ENCODE results near the gene CDH16.
"Not testable (repeated sequence)": the region's sequence is repeated elsewhere in the genome, so short reads cannot be mapped to it uniquely, and the experiment has no call there.

Gene CDH16

GRCh38 chr16:66960270-66960669 is 41.6 kb upstream of the CDH16 start:
- H3K4ac ChIP-seq (ENCODE audit: low read depth, low read length): no peak overlapping the region
- H3K36me3 ChIP-seq (ENCODE audit: control insufficient read depth in 1 of 2, insufficient read depth in 2 of 2, low read length in 2 of 2): no peaks in the 10 kb centered on the region
- H2AFZ ChIP-seq (ENCODE audit: insufficient read depth, low read length, poor library complexity): no peak overlapping the region
- H3K18ac ChIP-seq (ENCODE audit: low read length): no peak overlapping the region
- H3K4me2 ChIP-seq (ENCODE audit: low read length): no peak overlapping the region
- no peak overlapping the region for H2BK12ac ChIP-seq (ENCODE audit: low read length)
- H3K27me3 ChIP-seq (ENCODE audit: insufficient read depth, low read length): no peaks in the 10 kb centered on the region
- H2BK120ac ChIP-seq (ENCODE audit: insufficient read depth, low read length, poor library complexity): no peak overlapping the region
- no peak overlapping the region for H3K4me3 ChIP-seq (ENCODE audit: low read depth, low read length)
- no peak overlapping the region for H4K91ac ChIP-seq (ENCODE audit: low read depth, low read length)
- no peak overlapping the region for H3K14ac ChIP-seq (ENCODE audit: low read length)
- no peak for DNase-seq
- no peak overlapping the region for H4K8ac ChIP-seq (ENCODE audit: low read depth, low read length)
- no CpG with 5 or more reads among the region's 1 CpG for WGBS (ENCODE audit: extremely low coverage, insufficient coverage, insufficient read length)
- H2AK5ac ChIP-seq (ENCODE audit: low read length): no peak overlapping the region
- no peaks in the 10 kb centered on the region for H3K4me1 ChIP-seq (ENCODE audit: control insufficient read depth in 1 of 2, insufficient read depth in 2 of 2, low read length in 2 of 2)
- no peaks in the 10 kb centered on the region for H3K79me2 ChIP-seq (ENCODE audit: control insufficient read depth, insufficient read depth, low read length, poor library complexity)
- no peaks in the 10 kb centered on the region for H3K9me3 ChIP-seq (ENCODE audit: insufficient read depth, low read depth, low read length)
- H3K27ac ChIP-seq (ENCODE audit: low read depth, low read length): no peak overlapping the region
- no peaks in the 10 kb centered on the region for H3K79me1 ChIP-seq (ENCODE audit: low read length)
- H3K23ac ChIP-seq (ENCODE audit: low read length): no peak overlapping the region
- H4K12ac ChIP-seq (ENCODE audit: low read depth, low read length): no peak overlapping the region
- no peak overlapping the region for H2BK5ac ChIP-seq (ENCODE audit: low read depth, low read length, poor library complexity)
- H3K9ac ChIP-seq (ENCODE audit: low read length): no peak overlapping the region

- H4K91ac ChIP-seq (ENCODE audit: low read depth, low read length): no peak overlapping the region
- H3K36me3 ChIP-seq (ENCODE audit: control insufficient read depth in 1 of 2, insufficient read depth in 2 of 2, low read length in 2 of 2): no peaks in the 10 kb centered on the region
- H2AK5ac ChIP-seq (ENCODE audit: low read length): no peak overlapping the region
- H3K18ac ChIP-seq (ENCODE audit: low read length): no peak overlapping the region
- no peak overlapping the region for H3K4me3 ChIP-seq (ENCODE audit: low read depth, low read length)
- H3K27me3 ChIP-seq (ENCODE audit: insufficient read depth, low read length): no peaks in the 10 kb centered on the region
- no peaks in the 10 kb centered on the region for H3K4me1 ChIP-seq (ENCODE audit: control insufficient read depth in 1 of 2, insufficient read depth in 2 of 2, low read length in 2 of 2)
- DNase-seq: no peak
- no peak overlapping the region for H3K23ac ChIP-seq (ENCODE audit: low read length)
- no peak overlapping the region for H4K12ac ChIP-seq (ENCODE audit: low read depth, low read length)
- no peak overlapping the region for H4K8ac ChIP-seq (ENCODE audit: low read depth, low read length)
- H3K9ac ChIP-seq (ENCODE audit: low read length): no peak overlapping the region
- H2BK120ac ChIP-seq (ENCODE audit: insufficient read depth, low read length, poor library complexity): no peak overlapping the region
- H2AFZ ChIP-seq (ENCODE audit: insufficient read depth, low read length, poor library complexity): no peak overlapping the region
- WGBS (ENCODE audit: extremely low coverage, insufficient coverage, insufficient read length): no CpG with 5 or more reads among the region's 5 CpGs
- H3K27ac ChIP-seq (ENCODE audit: low read depth, low read length): no peak overlapping the region
- H3K4ac ChIP-seq (ENCODE audit: low read depth, low read length): no peak overlapping the region
- no peaks in the 10 kb centered on the region for H3K79me1 ChIP-seq (ENCODE audit: low read length)
- H2BK12ac ChIP-seq (ENCODE audit: low read length): no peak overlapping the region
- H3K4me2 ChIP-seq (ENCODE audit: low read length): no peak overlapping the region
- H2BK5ac ChIP-seq (ENCODE audit: low read depth, low read length, poor library complexity): no peak overlapping the region
- H3K79me2 ChIP-seq (ENCODE audit: control insufficient read depth, insufficient read depth, low read length, poor library complexity): no peaks in the 10 kb centered on the region
- no peaks in the 10 kb centered on the region for H3K9me3 ChIP-seq (ENCODE audit: insufficient read depth, low read depth, low read length)
- no peak overlapping the region for H3K14ac ChIP-seq (ENCODE audit: low read length)
Measured at GRCh38 chr16:66959704-66960161, 41.0 kb upstream of the CDH16 start.

DNA sequence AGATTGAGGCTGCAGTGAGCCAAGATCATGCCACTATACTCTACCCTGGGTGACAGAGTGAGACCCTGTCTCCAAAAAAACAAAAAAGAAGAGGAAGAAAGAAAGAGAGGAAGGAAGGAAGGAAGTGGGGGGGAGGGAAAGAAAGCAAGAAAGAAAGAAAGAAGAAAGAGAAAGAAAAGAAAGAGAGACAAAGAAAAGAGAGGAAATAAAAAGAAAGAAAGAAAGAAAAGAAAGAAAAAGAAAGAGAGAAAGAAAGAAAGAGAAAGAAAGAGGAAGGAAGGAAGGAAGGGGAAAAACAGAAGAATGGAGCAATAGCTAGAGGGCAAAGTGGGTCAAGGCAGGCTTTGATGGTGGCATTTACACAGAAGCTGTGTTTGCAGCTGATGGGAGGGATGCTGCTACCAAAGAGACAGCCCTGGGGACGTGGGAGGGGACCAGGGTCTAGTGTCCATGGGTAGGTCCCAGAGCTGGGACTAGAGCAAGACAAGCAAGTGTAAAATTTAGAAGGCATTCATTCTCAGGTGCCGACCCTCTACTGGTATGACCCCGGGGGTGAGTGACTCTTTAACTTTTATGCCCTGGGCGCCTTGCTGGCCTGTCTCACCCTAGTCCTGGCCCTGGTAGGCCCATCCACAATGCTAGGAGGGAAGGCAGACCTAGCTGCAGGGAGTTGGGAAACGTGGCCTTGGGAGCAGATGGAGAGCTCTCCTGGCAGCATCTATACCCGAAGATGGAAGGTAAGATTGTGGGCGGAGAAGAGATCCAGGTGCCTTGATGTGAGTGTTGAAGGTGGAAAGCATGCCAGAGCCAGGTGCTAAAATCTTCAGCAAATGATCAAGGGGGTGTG is 40.4 kb upstream of the CDH16 start:
- no peak for DNase-seq
- Histone ChIP-seq H3K36me3 (ENCODE audit: control insufficient read depth in 1 of 2, insufficient read depth in 2 of 2, low read length in 2 of 2) (no peaks in the 10 kb centered on the region), H2AFZ (ENCODE audit: insufficient read depth, low read length, poor library complexity) (no peak overlapping the region), H3K79me1 (ENCODE audit: low read length) (no peaks in the 10 kb centered on the region), H2BK120ac (ENCODE audit: insufficient read depth, low read length, poor library complexity) (no peak overlapping the region), H3K27ac (ENCODE audit: low read depth, low read length) (no peak overlapping the region), H3K4ac (ENCODE audit: low read depth, low read length) (no peak overlapping the region), H4K91ac (ENCODE audit: low read depth, low read length) (no peak overlapping the region), H4K8ac (ENCODE audit: low read depth, low read length) (no peak overlapping the region), H3K9me3 (ENCODE audit: insufficient read depth, low read depth, low read length) (no peaks in the 10 kb centered on the region), H3K27me3 (ENCODE audit: insufficient read depth, low read length) (no peaks in the 10 kb centered on the region), H3K4me2 (ENCODE audit: low read length) (no peak overlapping the region), H3K4me3 (ENCODE audit: low read depth, low read length) (no peak overlapping the region), H2AK5ac (ENCODE audit: low read length) (no peak overlapping the region), H2BK5ac (ENCODE audit: low read depth, low read length, poor library complexity) (no peak overlapping the region), H3K14ac (ENCODE audit: low read length) (no peak overlapping the region), H3K9ac (ENCODE audit: low read length) (peak overlapping the region; percentile 48), H3K79me2 (ENCODE audit: control insufficient read depth, insufficient read depth, low read length, poor library complexity) (no peaks in the 10 kb centered on the region), H4K12ac (ENCODE audit: low read depth, low read length) (no peak overlapping the region), H3K18ac (ENCODE audit: low read length) (no peak overlapping the region), H3K23ac (ENCODE audit: low read length) (no peak overlapping the region), H2BK12ac (ENCODE audit: low read length) (no peak overlapping the region), H3K4me1 (ENCODE audit: control insufficient read depth in 1 of 2, insufficient read depth in 2 of 2, low read length in 2 of 2) (no peaks in the 10 kb centered on the region)
- no CpG with 5 or more reads among the region's 7 CpGs for WGBS (ENCODE audit: extremely low coverage, insufficient coverage, insufficient read length)

DNA sequence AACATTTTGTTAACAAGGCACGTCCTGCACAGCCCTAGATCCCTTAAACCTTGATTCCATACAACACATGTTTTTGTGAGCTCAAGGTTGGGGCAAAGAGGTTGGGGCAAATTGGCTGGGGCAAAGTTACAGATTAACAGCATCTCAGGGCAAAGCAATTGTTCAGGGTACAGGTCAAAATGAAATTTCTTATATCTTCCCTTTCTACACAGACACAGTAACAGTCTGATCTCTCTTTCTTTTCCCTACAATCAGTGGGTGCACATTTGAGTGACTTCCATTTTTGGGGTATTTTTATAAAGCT is 37.4 kb upstream of the CDH16 start:
- not testable (repeated sequence) for H3K14ac ChIP-seq (ENCODE audit: low read length); H3K79me2 ChIP-seq (ENCODE audit: control insufficient read depth, insufficient read depth, low read length, poor library complexity); H3K4me1 ChIP-seq (ENCODE audit: control insufficient read depth in 1 of 2, insufficient read depth in 2 of 2, low read length in 2 of 2); H3K4ac ChIP-seq (ENCODE audit: low read depth, low read length); H4K8ac ChIP-seq (ENCODE audit: low read depth, low read length); H2AFZ ChIP-seq (ENCODE audit: insufficient read depth, low read length, poor library complexity); H3K23ac ChIP-seq (ENCODE audit: low read length); H2BK5ac ChIP-seq (ENCODE audit: low read depth, low read length, poor library complexity); H4K91ac ChIP-seq (ENCODE audit: low read depth, low read length); H2AK5ac ChIP-seq (ENCODE audit: low read length); H2BK120ac ChIP-seq (ENCODE audit: insufficient read depth, low read length, poor library complexity); H3K27me3 ChIP-seq (ENCODE audit: insufficient read depth, low read length); H4K12ac ChIP-seq (ENCODE audit: low read depth, low read length); H3K18ac ChIP-seq (ENCODE audit: low read length); H3K9ac ChIP-seq (ENCODE audit: low read length); H3K9me3 ChIP-seq (ENCODE audit: insufficient read depth, low read depth, low read length); H3K27ac ChIP-seq (ENCODE audit: low read depth, low read length); H3K36me3 ChIP-seq (ENCODE audit: control insufficient read depth in 1 of 2, insufficient read depth in 2 of 2, low read length in 2 of 2); H3K4me2 ChIP-seq (ENCODE audit: low read length); H3K4me3 ChIP-seq (ENCODE audit: low read depth, low read length); H2BK12ac ChIP-seq (ENCODE audit: low read length); DNase-seq; H3K79me1 ChIP-seq (ENCODE audit: low read length)
- no CpG with 5 or more reads among the region's 1 CpG for WGBS (ENCODE audit: extremely low coverage, insufficient coverage, insufficient read length)

Measured in trophoblast cell (in vitro differentiated cells and primary cell).